Loucy (cell line): Measurements from ENCODE around the gene TOR3A.

Experiments used
- EZH2phosphoT487 ChIP-seq: fragments of 200-600 bp; IDR thresholded peaks from 2 replicates; pipeline ENCODE4 v1.6.1; 2018; ENCODE audit warnings: antibody characterized with exemption, mild to moderate bottlenecking, moderate library complexity, borderline replicate concordance
- TF ChIP-seq, protein P1 (sequence below): fragments of 200-600 bp; sonication (generic); conservative IDR thresholded peaks from 2 replicates; pipeline ENCODE4 v1.5.1; 2014; ENCODE audit warnings: mild to moderate bottlenecking, antibody characterized with exemption, low read length

DNA sequence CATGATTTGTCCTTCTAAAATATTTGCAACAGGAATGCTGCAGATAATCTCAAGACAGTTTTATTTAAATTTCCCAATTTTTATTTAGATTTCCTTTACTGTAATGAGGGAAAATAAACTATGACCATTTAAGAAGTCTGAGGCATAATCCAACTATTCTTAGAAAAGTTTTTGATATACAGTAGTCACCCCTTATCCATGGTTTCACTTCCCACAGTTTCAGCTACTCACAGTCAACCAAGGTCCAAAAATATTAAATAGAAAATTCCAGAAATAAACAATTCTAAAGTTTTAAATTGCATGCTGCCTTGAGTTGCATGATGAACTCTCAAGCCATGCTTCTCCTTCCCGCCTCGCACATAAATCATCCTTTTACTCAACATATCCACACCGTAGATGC, 33.3 kb downstream of the TOR3A start:
- no peak for TF ChIP-seq EZH2phosphoT487
- TF ChIP-seq, protein P1, sequence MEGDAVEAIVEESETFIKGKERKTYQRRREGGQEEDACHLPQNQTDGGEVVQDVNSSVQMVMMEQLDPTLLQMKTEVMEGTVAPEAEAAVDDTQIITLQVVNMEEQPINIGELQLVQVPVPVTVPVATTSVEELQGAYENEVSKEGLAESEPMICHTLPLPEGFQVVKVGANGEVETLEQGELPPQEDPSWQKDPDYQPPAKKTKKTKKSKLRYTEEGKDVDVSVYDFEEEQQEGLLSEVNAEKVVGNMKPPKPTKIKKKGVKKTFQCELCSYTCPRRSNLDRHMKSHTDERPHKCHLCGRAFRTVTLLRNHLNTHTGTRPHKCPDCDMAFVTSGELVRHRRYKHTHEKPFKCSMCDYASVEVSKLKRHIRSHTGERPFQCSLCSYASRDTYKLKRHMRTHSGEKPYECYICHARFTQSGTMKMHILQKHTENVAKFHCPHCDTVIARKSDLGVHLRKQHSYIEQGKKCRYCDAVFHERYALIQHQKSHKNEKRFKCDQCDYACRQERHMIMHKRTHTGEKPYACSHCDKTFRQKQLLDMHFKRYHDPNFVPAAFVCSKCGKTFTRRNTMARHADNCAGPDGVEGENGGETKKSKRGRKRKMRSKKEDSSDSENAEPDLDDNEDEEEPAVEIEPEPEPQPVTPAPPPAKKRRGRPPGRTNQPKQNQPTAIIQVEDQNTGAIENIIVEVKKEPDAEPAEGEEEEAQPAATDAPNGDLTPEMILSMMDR: no peak
